Stimulated activated CD4-positive, alpha-beta T cell treated with anti-CD3 and anti-CD28 coated beads, Interleukin-15, amount 100 ng/mL, for 1 hour (primary cell): ENCODE measurements around the gene RFX3.

Experiments used
- DNase-seq, 2 donors: peaks; one replicate each; pipeline ENCODE4 v3.0.0-alpha.2; 2020; ENCODE audit warnings: low read depth in 1 of 2, low spot score in 1 of 2

Gene RFX3

DNA sequence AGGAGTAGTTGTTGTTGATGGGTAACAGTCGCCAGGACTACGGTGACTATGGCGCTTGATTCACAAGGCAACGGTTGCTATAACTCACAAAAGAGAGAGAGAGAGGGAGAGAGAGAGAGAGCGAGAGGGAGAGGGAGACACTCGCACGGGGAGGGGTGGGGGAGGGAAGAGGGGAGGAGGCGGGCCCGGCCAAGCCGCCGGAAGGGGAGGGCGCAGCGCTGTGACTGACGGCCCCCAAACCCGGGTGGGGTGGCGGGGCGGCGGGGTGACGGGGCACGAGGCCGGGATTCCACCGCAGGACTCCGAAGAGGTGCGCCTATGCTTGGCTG lies at the start of gene RFX3:
TSS of gene RFX3 (minus strand) at position 166 of the 329 bp plus-strand sequence. CDS start 130,413 bp downstream, outside the sequence.
- DNase-seq, result peak; percentile 83 to 91

DNA sequence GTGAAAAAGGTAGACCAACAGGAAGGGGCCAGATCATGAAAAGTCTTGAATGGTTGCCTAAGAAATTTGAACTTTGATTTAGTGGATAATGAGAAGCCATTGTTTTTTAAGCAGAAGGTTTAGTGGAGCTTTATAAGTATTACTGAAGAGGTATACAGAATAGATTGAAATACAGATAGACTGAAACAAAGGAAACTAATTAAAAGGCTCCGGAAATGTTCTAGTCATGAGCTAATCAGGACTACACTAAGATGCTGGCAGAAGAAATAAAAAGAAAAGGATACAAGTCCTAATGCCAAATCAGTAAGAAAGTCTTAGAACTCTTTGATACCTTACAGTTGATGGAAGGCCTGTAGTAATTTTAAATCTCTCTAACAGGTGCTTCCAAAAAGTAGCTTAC lies 45.7 kb upstream of the RFX3 start:
- no peak for DNase-seq

DNA sequence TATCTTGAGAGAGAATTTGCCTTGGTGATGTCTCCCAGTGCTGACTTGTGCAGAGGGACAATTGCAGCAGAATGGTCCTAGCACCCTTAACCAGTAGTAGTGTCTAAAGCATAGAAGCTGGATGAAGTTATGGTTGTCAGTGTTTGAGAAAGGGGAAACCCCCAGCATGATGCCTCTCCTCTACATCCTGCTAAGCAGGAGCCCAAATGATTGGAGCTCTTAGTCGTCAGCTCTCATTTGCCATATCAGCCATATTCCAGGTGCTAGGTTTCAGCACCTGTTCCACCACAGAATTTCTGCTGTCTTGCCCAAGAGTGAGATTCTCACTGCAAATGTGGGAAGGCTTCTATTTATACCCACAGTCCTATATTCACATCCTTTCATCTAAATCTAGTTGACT lies 43.7 kb upstream of the RFX3 start:
- DNase-seq, result no peak

- no peak for DNase-seq
Measured at GRCh38 chr9:3567988-3568387, 42.2 kb upstream of the RFX3 start.

DNA sequence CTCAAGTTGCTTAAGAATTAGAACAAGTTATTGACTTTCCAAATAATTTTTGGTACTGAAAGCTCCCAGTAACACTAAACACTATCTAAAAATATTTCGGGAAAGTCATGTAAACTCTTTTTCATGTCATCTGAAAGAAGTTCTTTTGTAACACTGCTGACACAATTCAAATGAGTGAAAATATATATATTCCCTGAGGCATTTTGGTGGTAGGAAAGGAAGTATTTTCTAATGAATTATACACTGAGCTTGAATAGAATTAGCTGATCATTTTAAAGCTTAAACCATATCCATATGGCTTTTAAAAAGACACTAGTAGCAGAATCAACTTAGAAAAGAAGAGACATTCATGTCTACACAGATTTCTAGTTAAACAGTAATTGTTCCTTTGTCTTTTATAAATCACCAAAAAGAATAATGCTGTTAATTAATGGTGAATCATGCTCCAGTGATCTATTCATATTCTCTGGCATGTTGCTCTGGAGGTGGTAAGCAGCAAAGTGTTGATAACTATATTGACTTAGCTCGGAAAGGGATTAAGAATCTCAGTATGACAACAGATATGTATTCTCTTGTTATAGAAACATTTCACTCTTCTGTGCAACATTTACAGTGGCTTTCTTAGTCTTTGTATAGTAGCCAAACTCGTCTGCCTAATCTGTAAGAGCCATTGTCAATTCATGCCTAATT lies 27.4 kb upstream of the RFX3 start:
- DNase-seq, result no peak

- DNase-seq, result no peak
Measured at GRCh38 chr9:3549225-3549624, 23.4 kb upstream of the RFX3 start.

GRCh38 chr9:3548648-3549047 lies 22.8 kb upstream of the RFX3 start:
- no peak for DNase-seq

GRCh38 chr9:3541206-3541605 lies 15.4 kb upstream of the RFX3 start:
- no peak for DNase-seq

- DNase-seq, result no peak
Measured at GRCh38 chr9:3534614-3535404, 9.0 kb upstream of the RFX3 start.

- no peak for DNase-seq
Measured at GRCh38 chr9:3532158-3532557, 6.4 kb upstream of the RFX3 start.

GRCh38 chr9:3528451-3528850 lies 2.6 kb upstream of the RFX3 start:
- DNase-seq, result peak; percentile 14 to 19

DNA sequence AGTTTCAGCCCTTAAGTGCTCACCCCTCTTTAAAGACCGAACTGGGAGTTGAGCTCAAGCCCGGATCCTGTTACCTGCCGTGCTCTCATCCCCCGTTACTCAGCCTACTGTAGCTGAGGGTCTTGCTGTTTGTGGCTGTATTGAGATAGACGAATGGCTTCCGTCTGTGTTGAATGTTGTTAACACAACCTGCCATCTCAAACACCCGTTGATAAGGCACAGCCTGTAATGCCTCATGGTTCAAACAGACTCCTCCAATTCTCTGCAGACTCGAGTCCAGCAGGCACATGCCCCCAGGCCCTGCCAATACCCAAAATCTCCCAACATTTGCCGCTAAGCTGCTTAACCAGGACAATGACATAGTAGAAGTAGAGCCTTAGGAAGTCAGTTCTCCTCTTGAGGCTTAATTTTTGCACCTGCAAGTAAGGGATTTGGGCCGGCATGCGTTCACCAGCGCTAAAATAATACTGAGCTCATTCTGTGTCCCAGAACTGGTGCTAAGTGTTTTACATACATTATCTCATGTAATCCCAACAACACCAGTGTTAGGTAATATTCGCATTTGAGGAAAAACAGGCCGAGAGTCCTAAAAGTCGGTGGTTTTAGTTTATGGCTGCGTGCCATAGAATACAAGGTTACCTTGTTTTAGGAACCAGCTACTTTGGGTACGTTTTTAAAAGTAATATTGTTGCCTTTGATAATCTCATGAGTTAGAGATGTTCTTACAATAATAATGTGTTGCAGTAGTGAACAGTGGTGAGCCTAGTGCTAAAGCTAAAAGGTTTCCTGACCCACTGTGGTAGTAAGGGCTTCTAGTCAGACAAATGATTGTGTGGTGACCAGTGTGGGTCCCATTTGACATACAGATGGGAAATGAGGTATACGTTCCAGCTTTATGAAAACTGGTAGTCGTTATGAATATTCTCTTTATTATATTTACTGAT lies 1.5 kb upstream of the RFX3 start:
- no peak for DNase-seq

GRCh38 chr9:3526165-3526996 lies 580 bp upstream of the RFX3 start:
- DNase-seq, result peak; percentile 79 to 83

DNA sequence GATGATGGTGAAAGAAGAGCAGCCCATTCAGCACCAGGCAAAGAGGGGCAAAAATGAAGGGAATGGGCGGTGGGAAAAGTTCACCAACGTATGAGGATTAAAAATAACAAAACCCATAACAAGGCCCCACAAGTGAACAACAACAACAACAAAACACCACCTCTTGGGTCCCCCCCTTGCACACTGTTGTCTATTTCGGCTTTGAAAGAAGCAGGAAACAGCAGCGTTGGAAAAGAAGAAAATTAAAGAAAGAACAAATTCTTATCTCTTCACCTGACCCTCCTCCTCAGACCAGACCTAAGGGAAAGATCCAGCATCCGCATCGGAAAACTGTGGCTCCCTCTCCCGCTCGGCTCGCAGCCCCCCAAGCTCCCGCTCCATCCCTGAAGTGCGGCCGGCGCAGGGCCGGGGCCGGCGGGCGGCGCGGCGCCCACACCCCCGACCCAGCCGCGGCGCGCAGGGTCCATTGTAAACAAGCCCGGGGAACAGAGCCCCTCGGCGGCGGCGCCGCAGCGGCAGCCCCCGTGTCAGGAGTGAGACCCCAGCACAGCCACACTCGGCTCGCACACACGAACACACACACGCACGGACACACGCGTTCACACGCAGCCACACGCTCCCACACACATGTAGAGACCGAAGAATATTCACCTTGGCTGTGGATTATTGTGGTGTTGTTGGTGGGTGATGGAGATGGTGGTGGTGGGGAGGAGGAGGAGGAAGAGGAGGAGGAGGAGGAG lies 535 bp downstream of the RFX3 start:
- no peak for DNase-seq

DNA sequence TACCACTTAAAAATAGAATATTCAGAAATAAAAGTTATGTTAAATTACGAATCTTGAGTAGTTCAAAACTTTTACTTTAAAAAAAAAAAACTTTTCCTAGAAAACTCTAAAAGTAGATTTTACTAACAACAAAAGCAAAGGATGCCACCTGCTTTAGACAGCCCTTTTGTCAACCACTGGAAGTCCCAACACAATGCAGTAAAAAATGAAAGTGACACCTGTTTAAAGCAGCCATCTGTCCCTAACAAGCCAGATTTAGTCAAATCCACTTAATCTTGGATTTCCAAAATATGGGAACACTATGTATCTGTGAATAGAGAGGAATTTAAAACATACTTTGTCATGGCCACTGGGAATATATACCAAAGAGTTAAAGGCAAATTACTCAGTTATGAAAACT lies 3.8 kb downstream of the RFX3 start:
- DNase-seq, result no peak

DNA sequence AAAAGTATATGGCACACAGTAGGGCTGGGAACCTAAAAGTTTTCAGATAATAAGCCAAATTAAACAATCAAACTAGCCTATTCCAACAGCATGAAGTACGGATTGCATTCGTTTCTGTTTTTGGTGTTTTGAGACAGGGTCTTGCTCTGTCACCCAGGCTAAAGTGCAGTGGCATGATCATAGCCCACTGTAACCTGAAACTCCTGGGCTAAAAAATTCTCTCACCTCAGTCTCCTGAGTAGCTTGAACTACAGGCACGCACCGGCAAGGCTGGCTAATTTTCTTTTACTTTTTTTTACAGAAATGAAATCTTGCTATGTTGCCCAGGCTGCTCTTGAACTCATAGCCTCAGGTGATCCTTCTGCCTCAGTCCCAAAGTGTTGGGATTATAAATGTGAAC lies 5.2 kb downstream of the RFX3 start:
- DNase-seq, result no peak

DNA sequence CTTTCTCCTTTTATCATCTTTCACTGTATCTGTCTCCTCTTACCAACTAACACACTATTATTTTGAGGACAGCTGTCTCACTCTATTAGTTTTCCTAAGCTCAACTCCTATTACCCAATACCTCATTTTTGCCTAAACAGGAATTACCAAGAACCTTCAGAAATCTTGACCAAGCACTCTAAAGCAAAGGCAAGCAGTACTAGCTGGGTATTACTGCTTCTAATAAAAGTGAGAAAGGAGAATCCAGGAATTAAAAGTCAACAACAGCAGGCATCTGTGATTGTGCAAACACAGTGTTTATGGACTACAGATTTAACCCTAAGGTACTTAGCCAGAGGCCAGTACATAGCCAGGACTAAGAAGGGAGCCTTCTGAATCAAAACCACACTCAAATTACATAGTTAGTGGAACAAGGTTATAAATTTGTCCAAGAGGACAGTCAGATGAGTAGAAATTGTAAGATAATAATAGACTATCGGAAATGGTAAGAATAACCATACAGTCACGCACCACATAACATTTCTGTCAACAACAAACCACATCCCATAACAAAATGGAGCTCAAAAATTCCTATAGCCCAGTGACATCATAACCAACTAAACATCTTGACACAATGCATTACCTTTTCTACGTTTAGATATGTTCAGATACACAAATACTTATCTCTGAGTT lies 8.3 kb downstream of the RFX3 start:
- no peak for DNase-seq

DNA sequence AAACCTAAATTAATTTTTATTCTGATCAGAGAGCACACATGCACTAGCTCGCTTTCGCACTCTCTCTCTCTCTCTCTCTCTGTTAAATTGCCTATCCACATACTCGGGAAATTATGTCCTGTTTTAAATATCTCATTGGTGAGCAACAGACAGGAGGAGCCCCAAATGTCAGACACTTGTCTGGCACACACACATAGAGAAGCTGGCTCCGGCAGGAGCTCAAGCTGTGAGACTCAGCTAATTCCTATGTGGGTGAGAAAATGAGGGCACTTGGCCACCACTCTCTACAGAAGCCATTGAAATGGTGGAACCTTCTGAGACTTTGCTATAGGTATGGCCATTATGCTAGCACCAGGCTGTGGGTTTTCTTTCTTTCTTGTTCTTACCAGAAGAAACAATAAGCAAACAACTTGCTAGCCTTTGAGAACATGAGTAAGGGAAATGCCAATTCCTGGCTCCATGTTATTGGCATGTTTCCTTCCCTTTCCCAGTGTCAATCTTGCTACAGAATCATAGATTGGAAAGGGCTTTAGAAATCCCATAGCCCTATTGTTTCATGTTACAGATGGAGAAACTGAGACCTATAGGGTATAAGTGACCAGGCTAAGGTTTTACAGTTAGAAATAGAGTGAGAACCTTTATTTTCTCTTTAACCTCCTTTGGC lies 9.0 kb downstream of the RFX3 start:
- DNase-seq, result no peak

DNA sequence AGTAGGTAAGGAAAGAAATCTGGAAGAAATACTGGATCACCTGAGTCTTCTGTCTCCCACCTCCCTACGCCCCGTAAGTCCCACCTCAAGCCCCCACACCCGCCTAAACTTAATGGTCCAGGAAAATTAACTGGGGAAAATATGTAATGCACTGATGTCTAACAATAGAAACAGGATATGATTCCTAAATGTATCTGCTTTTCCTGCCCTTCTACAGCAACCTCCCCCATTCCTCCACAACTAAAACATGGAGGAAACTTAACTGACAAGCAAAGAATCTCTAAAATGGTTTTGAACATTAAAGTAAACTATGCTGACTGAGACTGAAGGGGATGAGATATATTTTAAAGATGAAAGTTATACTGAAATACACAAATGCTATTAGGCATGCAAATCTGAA lies 10.4 kb downstream of the RFX3 start:
- no peak for DNase-seq
